LNCaP clone FGC (cell line): ENCODE measurements around the gene ERAL1.

Experiments used
- DNase-seq: peaks from one replicate; pipeline ENCODE4 v3.0.0-alpha.2; 2011; ENCODE audit warnings: low read depth
- H3K4me3 ChIP-seq: 2 replicates; pipeline ENCODE4 v1.5.1; 2011; ENCODE audit warnings: mild to moderate bottlenecking, low read depth, low read length, control low read depth
- CTCF ChIP-seq: IDR thresholded peaks from 2 replicates; pipeline ENCODE4 v1.5.1; 2012; ENCODE audit warnings: mild to moderate bottlenecking; ENCODE audit not compliant: control insufficient read depth, insufficient read depth; ENCODE audit errors: extremely low read depth

The ERAL1 gene

GRCh38 chr17:28906706-28907438, 52.1 kb downstream of the ERAL1 start:
- no peak for TF ChIP-seq CTCF
- no peak for DNase-seq
- H3K4me3 ChIP-seq, result no peak overlapping the region

GRCh38 chr17:28907709-28908475, 53.1 kb downstream of the ERAL1 start:
- no peak for DNase-seq
- no peak overlapping the region for H3K4me3 ChIP-seq
- no peak for TF ChIP-seq CTCF

GRCh38 chr17:28908640-28909167, 53.9 kb downstream of the ERAL1 start:
- no peak for TF ChIP-seq CTCF
- no peak overlapping the region for H3K4me3 ChIP-seq
- peak; percentile 52 for DNase-seq

- TF ChIP-seq CTCF, result no peak
- DNase-seq, result no peak
- no peak overlapping the region for H3K4me3 ChIP-seq
Observed at GRCh38 chr17:28910534-28910933, 55.7 kb downstream of the ERAL1 start.
